ENCODE measurements around the gene TFR2.
A peak's percentile ranks its signal among the peaks of the same experiment; 100 is the strongest.

- TF ChIP-seq NFYB (CRISPR knock-in tag; conservative IDR thresholded peaks at IDR 0.05; ENCODE audit: low read depth), result peak; percentile 85
- TF ChIP-seq ZBTB43 (CRISPR knock-in tag; IDR thresholded peaks at IDR 0.05), result no peak
- no peak for TF ChIP-seq CTCF (IDR thresholded peaks at IDR 0.05)
- TF ChIP-seq JUN (CRISPR knock-in tag; IDR thresholded peaks at IDR 0.05), result no peak
- no peak for TF ChIP-seq IRF1 (CRISPR knock-in tag; IDR thresholded peaks at IDR 0.05)
- TF ChIP-seq, protein P1, sequence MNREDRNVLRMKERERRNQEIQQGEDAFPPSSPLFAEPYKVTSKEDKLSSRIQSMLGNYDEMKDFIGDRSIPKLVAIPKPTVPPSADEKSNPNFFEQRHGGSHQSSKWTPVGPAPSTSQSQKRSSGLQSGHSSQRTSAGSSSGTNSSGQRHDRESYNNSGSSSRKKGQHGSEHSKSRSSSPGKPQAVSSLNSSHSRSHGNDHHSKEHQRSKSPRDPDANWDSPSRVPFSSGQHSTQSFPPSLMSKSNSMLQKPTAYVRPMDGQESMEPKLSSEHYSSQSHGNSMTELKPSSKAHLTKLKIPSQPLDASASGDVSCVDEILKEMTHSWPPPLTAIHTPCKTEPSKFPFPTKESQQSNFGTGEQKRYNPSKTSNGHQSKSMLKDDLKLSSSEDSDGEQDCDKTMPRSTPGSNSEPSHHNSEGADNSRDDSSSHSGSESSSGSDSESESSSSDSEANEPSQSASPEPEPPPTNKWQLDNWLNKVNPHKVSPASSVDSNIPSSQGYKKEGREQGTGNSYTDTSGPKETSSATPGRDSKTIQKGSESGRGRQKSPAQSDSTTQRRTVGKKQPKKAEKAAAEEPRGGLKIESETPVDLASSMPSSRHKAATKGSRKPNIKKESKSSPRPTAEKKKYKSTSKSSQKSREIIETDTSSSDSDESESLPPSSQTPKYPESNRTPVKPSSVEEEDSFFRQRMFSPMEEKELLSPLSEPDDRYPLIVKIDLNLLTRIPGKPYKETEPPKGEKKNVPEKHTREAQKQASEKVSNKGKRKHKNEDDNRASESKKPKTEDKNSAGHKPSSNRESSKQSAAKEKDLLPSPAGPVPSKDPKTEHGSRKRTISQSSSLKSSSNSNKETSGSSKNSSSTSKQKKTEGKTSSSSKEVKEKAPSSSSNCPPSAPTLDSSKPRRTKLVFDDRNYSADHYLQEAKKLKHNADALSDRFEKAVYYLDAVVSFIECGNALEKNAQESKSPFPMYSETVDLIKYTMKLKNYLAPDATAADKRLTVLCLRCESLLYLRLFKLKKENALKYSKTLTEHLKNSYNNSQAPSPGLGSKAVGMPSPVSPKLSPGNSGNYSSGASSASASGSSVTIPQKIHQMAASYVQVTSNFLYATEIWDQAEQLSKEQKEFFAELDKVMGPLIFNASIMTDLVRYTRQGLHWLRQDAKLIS (CRISPR knock-in tag; IDR thresholded peaks at IDR 0.05; ENCODE audit: borderline replicate concordance), result no peak
- TF ChIP-seq TCF7 (CRISPR knock-in tag; IDR thresholded peaks at IDR 0.05; ENCODE audit: low read depth), result no peak
- no peak for TF ChIP-seq ATF3 (CRISPR knock-in tag; conservative IDR thresholded peaks at IDR 0.05)
- TF ChIP-seq ETV6 (CRISPR knock-in tag; IDR thresholded peaks at IDR 0.05), result no peak
- TF ChIP-seq ZNF138 (CRISPR knock-in tag; conservative IDR thresholded peaks at IDR 0.05), result no peak
- TF ChIP-seq CREB1 (CRISPR knock-in tag; IDR thresholded peaks at IDR 0.05), result no peak
- TF ChIP-seq ATF1 (CRISPR knock-in tag; IDR thresholded peaks at IDR 0.05), result no peak
These were observed 29.2 kb downstream of the TFR2 start, which contains the start of gene MOSPD3 for GRCh38 chr7:100611983-100612729.
